ENCODE results near the gene UBL4A. TPM values are rescaled to one million over a fixed set of nuclear protein-coding genes. Genes with fewer than 3 reads are reported as not detected.

The UBL4A gene
- total and polyA plus RNA-seq, 2 donors (not counting 3 experiments of a cell fraction or from before 2014, with no cell fraction given), result 25.3 to 31.4 TPM

DNA sequence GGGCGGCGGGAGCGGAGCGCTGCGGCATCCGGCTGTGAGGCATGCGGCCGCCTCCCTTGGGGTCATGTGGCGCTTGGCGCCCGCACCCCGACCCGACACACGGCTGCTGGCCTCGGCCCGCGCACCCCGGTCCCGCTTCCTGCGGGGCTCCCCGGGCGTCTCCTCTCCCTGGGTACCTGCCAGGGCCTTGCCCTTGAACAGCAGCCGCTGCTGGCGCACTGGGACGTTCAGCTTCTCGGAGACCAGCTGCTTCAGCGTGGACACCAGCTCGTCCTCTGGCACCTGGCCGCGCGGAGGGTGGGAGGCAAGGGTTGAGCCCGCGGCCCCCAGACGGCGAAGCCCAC, 391 bp downstream of the UBL4A start:
- peak; percentile 2 for DNase-seq (ENCODE audit: low read depth, low spot score)
- peak overlapping the region; percentile 37 to 51 (median 46) for H3K4me3 ChIP-seq (replicated peaks in 1 of 3; ENCODE audit: insufficient read depth in 1 of 3, low read depth in 1 of 3, low read length in 3 of 3)
- H3K79me2 ChIP-seq (ENCODE audit: control insufficient read depth, insufficient read depth, low read length), result peaks cover 10% of the 10 kb centered on the region
- TF ChIP-seq FOS (IDR thresholded peaks at IDR 0.05; ENCODE audit: borderline replicate concordance, insufficient read depth, low read length), result no peak
- TF ChIP-seq, protein P1, sequence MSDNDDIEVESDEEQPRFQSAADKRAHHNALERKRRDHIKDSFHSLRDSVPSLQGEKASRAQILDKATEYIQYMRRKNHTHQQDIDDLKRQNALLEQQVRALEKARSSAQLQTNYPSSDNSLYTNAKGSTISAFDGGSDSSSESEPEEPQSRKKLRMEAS (IDR thresholded peaks at IDR 0.05; ENCODE audit: insufficient read depth, insufficient read length), result no peak
- TF ChIP-seq GATA2 (IDR thresholded peaks at IDR 0.05; ENCODE audit: insufficient read depth, insufficient read length, low read depth, low read length), result no peak
- TF ChIP-seq MYC (IDR thresholded peaks at IDR 0.05; ENCODE audit: low read depth, low read length), result no peak
- TF ChIP-seq POLR2A (IDR thresholded peaks at IDR 0.05; ENCODE audit: low read depth, low read length), result no peak
- TF ChIP-seq POLR2AphosphoS5 (IDR thresholded peaks at IDR 0.05; ENCODE audit: insufficient read depth, low read depth, low read length), result no peak
- TF ChIP-seq, protein P2, sequence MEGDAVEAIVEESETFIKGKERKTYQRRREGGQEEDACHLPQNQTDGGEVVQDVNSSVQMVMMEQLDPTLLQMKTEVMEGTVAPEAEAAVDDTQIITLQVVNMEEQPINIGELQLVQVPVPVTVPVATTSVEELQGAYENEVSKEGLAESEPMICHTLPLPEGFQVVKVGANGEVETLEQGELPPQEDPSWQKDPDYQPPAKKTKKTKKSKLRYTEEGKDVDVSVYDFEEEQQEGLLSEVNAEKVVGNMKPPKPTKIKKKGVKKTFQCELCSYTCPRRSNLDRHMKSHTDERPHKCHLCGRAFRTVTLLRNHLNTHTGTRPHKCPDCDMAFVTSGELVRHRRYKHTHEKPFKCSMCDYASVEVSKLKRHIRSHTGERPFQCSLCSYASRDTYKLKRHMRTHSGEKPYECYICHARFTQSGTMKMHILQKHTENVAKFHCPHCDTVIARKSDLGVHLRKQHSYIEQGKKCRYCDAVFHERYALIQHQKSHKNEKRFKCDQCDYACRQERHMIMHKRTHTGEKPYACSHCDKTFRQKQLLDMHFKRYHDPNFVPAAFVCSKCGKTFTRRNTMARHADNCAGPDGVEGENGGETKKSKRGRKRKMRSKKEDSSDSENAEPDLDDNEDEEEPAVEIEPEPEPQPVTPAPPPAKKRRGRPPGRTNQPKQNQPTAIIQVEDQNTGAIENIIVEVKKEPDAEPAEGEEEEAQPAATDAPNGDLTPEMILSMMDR (IDR thresholded peaks at IDR 0.05; ENCODE audit: extremely low read depth in 1 of 2, insufficient read depth in 1 of 2, low read depth in 1 of 2, low read length in 2 of 2), result no peak
- TF ChIP-seq JUN (IDR thresholded peaks at IDR 0.05; ENCODE audit: borderline replicate concordance, insufficient read depth, insufficient read length, low read depth), result no peak
- TF ChIP-seq EZH2 (IDR thresholded peaks at IDR 0.05; ENCODE audit: borderline replicate concordance, low read depth, low read length, severe bottlenecking), result no peak
- peak overlapping the region; percentile 36 for H3K9ac ChIP-seq (replicated peaks; ENCODE audit: extremely low read depth, insufficient read depth, low read length)
- no peaks in the 10 kb centered on the region for H3K9me1 ChIP-seq (replicated peaks; ENCODE audit: control insufficient read depth, extremely low read depth, insufficient read depth, low read length)
- no peaks in the 10 kb centered on the region for H3K27me3 ChIP-seq (ENCODE audit: control insufficient read depth in 2 of 2, insufficient read depth in 2 of 2, low read length in 2 of 2)
- peak overlapping the region; percentile 57 for H3K4me2 ChIP-seq (ENCODE audit: insufficient read depth, low read length)
- peak overlapping the region; percentile 16 for H2AFZ ChIP-seq (ENCODE audit: low read depth, low read length)
- no peaks in the 10 kb centered on the region for H3K9me3 ChIP-seq (replicated peaks; ENCODE audit: control insufficient read depth, insufficient read depth, low read length)
- H4K20me1 ChIP-seq (replicated peaks; ENCODE audit: control insufficient read depth, extremely low read depth, insufficient read depth, low read length), result no peaks in the 10 kb centered on the region
- H3K4me1 ChIP-seq (ENCODE audit: control insufficient read depth, extremely low read depth, insufficient read depth, low read length), result peaks cover 3% of the 10 kb centered on the region
- dilution Hi-C loops (cut with MboI; ENCODE audit: extremely low pct_ligation_motif_present, low sequenced_read_pairs) (no loop called here), intact Hi-C loops (cut with micrococcal nuclease) (no loop called here)
- no peak for FAIRE-seq
- no TSS peak for BruUV-seq (replicated peaks)
- ChIA-PET POLR2A (no interaction called here), CTCF (interaction anchor here (1.4 to 2.0 kb wide), 2 partner anchors 9 to 41 kb away, joined by 4 to 7 read pairs; no protein-coding TSS in a partner anchor)
- no peak overlapping the region for H3K27ac ChIP-seq (ENCODE audit: insufficient read depth, low read depth, low read length)
- no peaks in the 10 kb centered on the region for H3K36me3 ChIP-seq (ENCODE audit: control insufficient read depth in 2 of 2, extremely low read depth in 1 of 2, insufficient read depth in 2 of 2, low read length in 2 of 2)
